HUES6 (cell line): ENCODE results near the gene SAT2.
A peak's percentile ranks its signal among the peaks of the same experiment; 100 is the strongest.

Experiments used
- H3K27ac ChIP-seq: 2 replicates; pipeline ENCODE4 v1.7.0; 2013; ENCODE audit warnings: low read depth, mild to moderate bottlenecking, low read length, inconsistent platforms
- H3K27me3 ChIP-seq: 2 replicates; pipeline ENCODE4 v1.6.1; 2013; ENCODE audit warnings: low read length; ENCODE audit not compliant: control insufficient read depth, insufficient read depth
- H3K36me3 ChIP-seq: 2 replicates; pipeline ENCODE4 v1.6.1; 2013; ENCODE audit warnings: low read length; ENCODE audit not compliant: control insufficient read depth, insufficient read depth
- H3K4me1 ChIP-seq: 2 replicates; pipeline ENCODE4 v1.6.1; 2013; ENCODE audit warnings: low read length; ENCODE audit not compliant: control insufficient read depth, insufficient read depth
- H3K4me3 ChIP-seq: 2 replicates; pipeline ENCODE4 v1.5.1; 2013; ENCODE audit warnings: low read depth, low read length
- H3K9ac ChIP-seq: one replicate; pipeline ENCODE4 v1.6.1; 2013; ENCODE audit warnings: mild to moderate bottlenecking, low read length
- H3K9me3 ChIP-seq: 2 replicates; pipeline ENCODE4 v1.6.1; 2013; ENCODE audit warnings: low read depth, low read length; ENCODE audit not compliant: control insufficient read depth, insufficient read depth

Gene SAT2

GRCh38 chr17:7627250-7628121, at the start of gene SAT2:
TSS of gene SAT2 (minus strand) at chr17:7627821. CDS start at chr17:7627635, 186 bp downstream.
- Histone ChIP-seq H3K9ac (peak within 1 kb of the TSS; percentile 93), H3K36me3 (peaks cover 6% of the 10 kb centered on the region), H3K4me1 (no peaks in the 10 kb centered on the region), H3K4me3 (peak within 1 kb of the TSS; percentile 91), H3K27me3 (no peaks in the 10 kb centered on the region), H3K9me3 (no peaks in the 10 kb centered on the region), H3K27ac (peak within 1 kb of the TSS; percentile 87)

- Histone ChIP-seq H3K4me1 (peaks cover 27% of the 10 kb centered on the region), H3K9ac (peak overlapping the region; percentile 69), H3K4me3 (peak overlapping the region; percentile 32), H3K9me3 (peaks cover 7% of the 10 kb centered on the region), H3K27me3 (no peaks in the 10 kb centered on the region), H3K27ac (peak overlapping the region; percentile 74; the same call in 1 of the 2 replicates), H3K36me3 (peaks cover 40% of the 10 kb centered on the region)
These were observed 48.9 kb upstream of the SAT2 start for GRCh38 chr17:7676533-7676932.

- H3K4me1 ChIP-seq: peaks cover 27% of the 10 kb centered on the region
- H3K9ac ChIP-seq: no peak overlapping the region
- H3K4me3 ChIP-seq: no peak overlapping the region
- no peak overlapping the region for H3K27ac ChIP-seq
- H3K27me3 ChIP-seq: no peaks in the 10 kb centered on the region
- H3K36me3 ChIP-seq: peaks cover 54% of the 10 kb centered on the region
- H3K9me3 ChIP-seq: peaks cover 7% of the 10 kb centered on the region
These were observed 47.3 kb upstream of the SAT2 start for GRCh38 chr17:7674934-7675333.

GRCh38 chr17:7673239-7673638, 45.6 kb upstream of the SAT2 start:
- no peak overlapping the region for H3K27ac ChIP-seq
- no peak overlapping the region for H3K9ac ChIP-seq
- H3K9me3 ChIP-seq: peaks cover 7% of the 10 kb centered on the region
- H3K4me3 ChIP-seq: no peak overlapping the region
- H3K27me3 ChIP-seq: no peaks in the 10 kb centered on the region
- peaks cover 25% of the 10 kb centered on the region for H3K4me1 ChIP-seq
- peaks cover 70% of the 10 kb centered on the region for H3K36me3 ChIP-seq

- Histone ChIP-seq H3K4me3 (no peak overlapping the region), H3K27ac (no peak overlapping the region), H3K4me1 (peaks cover 9% of the 10 kb centered on the region), H3K9ac (no peak overlapping the region), H3K27me3 (no peaks in the 10 kb centered on the region), H3K9me3 (peaks cover 2% of the 10 kb centered on the region), H3K36me3 (peaks cover 66% of the 10 kb centered on the region)
These were observed 40.9 kb upstream of the SAT2 start for GRCh38 chr17:7668482-7668881.

GRCh38 chr17:7667656-7668406, 40.2 kb upstream of the SAT2 start:
- H3K36me3 ChIP-seq: peaks cover 60% of the 10 kb centered on the region
- H3K4me3 ChIP-seq: no peak overlapping the region
- H3K4me1 ChIP-seq: peaks cover 9% of the 10 kb centered on the region
- H3K9me3 ChIP-seq: no peaks in the 10 kb centered on the region
- H3K27ac ChIP-seq: no peak overlapping the region
- H3K9ac ChIP-seq: no peak overlapping the region
- no peaks in the 10 kb centered on the region for H3K27me3 ChIP-seq

- Histone ChIP-seq H3K9me3 (no peaks in the 10 kb centered on the region), H3K27ac (no peak overlapping the region), H3K27me3 (peaks cover 23% of the 10 kb centered on the region), H3K36me3 (no peaks in the 10 kb centered on the region), H3K9ac (peak overlapping the region; percentile 50), H3K4me3 (peak overlapping the region; percentile 41), H3K4me1 (peaks cover 25% of the 10 kb centered on the region)
These were observed 29.5 kb upstream of the SAT2 start for GRCh38 chr17:7656958-7657609.

- Histone ChIP-seq H3K9me3 (no peaks in the 10 kb centered on the region), H3K36me3 (no peaks in the 10 kb centered on the region), H3K27me3 (peaks cover 36% of the 10 kb centered on the region), H3K4me1 (peaks cover 25% of the 10 kb centered on the region), H3K9ac (no peak overlapping the region), H3K4me3 (no peak overlapping the region), H3K27ac (no peak overlapping the region)
These were observed 27.9 kb upstream of the SAT2 start for GRCh38 chr17:7655541-7655840.

GRCh38 chr17:7654832-7655540, 27.4 kb upstream of the SAT2 start:
- peaks cover 38% of the 10 kb centered on the region for H3K27me3 ChIP-seq
- no peak overlapping the region for H3K9ac ChIP-seq
- peaks cover 28% of the 10 kb centered on the region for H3K4me1 ChIP-seq
- H3K4me3 ChIP-seq: no peak overlapping the region
- no peak overlapping the region for H3K27ac ChIP-seq
- H3K36me3 ChIP-seq: no peaks in the 10 kb centered on the region
- no peaks in the 10 kb centered on the region for H3K9me3 ChIP-seq

GRCh38 chr17:7652388-7653356, 25.1 kb upstream of the SAT2 start:
- peaks cover 27% of the 10 kb centered on the region for H3K4me1 ChIP-seq
- peak overlapping the region; percentile 77; the same call in 1 of the 2 replicates for H3K4me3 ChIP-seq
- no peak overlapping the region for H3K27ac ChIP-seq
- H3K9ac ChIP-seq: no peak overlapping the region
- H3K36me3 ChIP-seq: no peaks in the 10 kb centered on the region
- H3K9me3 ChIP-seq: no peaks in the 10 kb centered on the region
- peaks cover 43% of the 10 kb centered on the region for H3K27me3 ChIP-seq
